RWPE2 (cell line): ENCODE results near the gene ZP1.
A peak's percentile ranks its signal among the peaks of the same experiment; 100 is the strongest.

Experiments
- ATAC-seq: fragments of 200-7000 bp; cut with Tn5 transposase; 3 replicates; pipeline ENCODE4 v1.9.1; 2021; ENCODE audit warnings: low read depth
- DNase-seq: peaks from one replicate; pipeline ENCODE4 v3.0.0-alpha.2; 2020; ENCODE audit warnings: low spot score
- H3K27ac ChIP-seq: fragments of 450-650 bp; 2 replicates; pipeline ENCODE4 v1.5.1; 2017; ENCODE audit warnings: mild to moderate bottlenecking; ENCODE audit not compliant: poor library complexity, severe bottlenecking
- H3K27me3 ChIP-seq: fragments of 250-450 bp; sonication (Bioruptor Pico); 2 replicates; pipeline ENCODE4 v1.5.1; 2021; ENCODE audit warnings: mild to moderate bottlenecking, moderate library complexity; ENCODE audit not compliant: insufficient read depth, poor library complexity, severe bottlenecking
- H3K36me3 ChIP-seq: fragments of 250-450 bp; sonication (Bioruptor Pico); 2 replicates; pipeline ENCODE4 v1.5.1; 2020; ENCODE audit warnings: low read depth, mild to moderate bottlenecking, moderate library complexity
- H3K4me1 ChIP-seq: fragments of 250-450 bp; sonication (Bioruptor Pico); 2 replicates; pipeline ENCODE4 v1.5.1; 2021; ENCODE audit warnings: mild to moderate bottlenecking, moderate library complexity; ENCODE audit not compliant: insufficient read depth, poor library complexity, severe bottlenecking
- H3K4me3 ChIP-seq: fragments of 250-450 bp; sonication (Bioruptor Pico); 2 replicates; pipeline ENCODE4 v1.5.1; 2021; ENCODE audit warnings: mild to moderate bottlenecking, moderate library complexity; ENCODE audit not compliant: severe bottlenecking
- H3K9me3 ChIP-seq: fragments of 250-450 bp; sonication (Bioruptor Pico); 2 replicates; pipeline ENCODE4 v1.5.1; 2021; ENCODE audit warnings: mild to moderate bottlenecking, moderate library complexity; ENCODE audit not compliant: severe bottlenecking
- TF ChIP-seq, protein P1 (sequence below): fragments of 450-650 bp; IDR thresholded peaks from one replicate; pipeline ENCODE4 v1.5.1; 2017; ENCODE audit warnings: mild to moderate bottlenecking, moderate library complexity; ENCODE audit not compliant: poor library complexity, severe bottlenecking

ZP1 gene

DNA sequence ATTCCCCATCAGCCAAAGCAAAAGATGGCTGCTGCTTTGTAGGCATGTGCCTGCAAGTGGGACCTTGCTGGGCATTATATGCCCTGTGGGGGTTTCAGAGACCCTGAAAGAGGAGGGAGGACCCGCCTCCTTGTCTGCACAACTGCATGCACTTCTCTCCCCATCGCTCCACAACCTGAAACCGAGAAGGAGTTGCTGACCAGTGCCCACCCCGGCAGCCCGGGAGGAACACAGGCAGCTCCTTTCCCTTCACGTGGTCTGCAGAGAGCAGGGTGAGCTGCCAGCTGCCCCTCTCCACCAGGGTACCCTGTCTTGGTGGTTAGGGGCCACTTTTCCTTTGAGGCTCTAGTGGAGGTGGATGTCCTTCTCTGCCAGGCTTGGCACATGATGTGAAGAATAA is 55.6 kb downstream of the ZP1 start:
- DNase-seq (no peak), ATAC-seq (no peak)
- Histone ChIP-seq H3K4me3 (no peak overlapping the region), H3K27ac (no peak overlapping the region), H3K36me3 (peaks cover 24% of the 10 kb centered on the region), H3K9me3 (no peaks in the 10 kb centered on the region), H3K27me3 (no peaks in the 10 kb centered on the region), H3K4me1 (peaks cover 9% of the 10 kb centered on the region)
- TF ChIP-seq, protein P1, sequence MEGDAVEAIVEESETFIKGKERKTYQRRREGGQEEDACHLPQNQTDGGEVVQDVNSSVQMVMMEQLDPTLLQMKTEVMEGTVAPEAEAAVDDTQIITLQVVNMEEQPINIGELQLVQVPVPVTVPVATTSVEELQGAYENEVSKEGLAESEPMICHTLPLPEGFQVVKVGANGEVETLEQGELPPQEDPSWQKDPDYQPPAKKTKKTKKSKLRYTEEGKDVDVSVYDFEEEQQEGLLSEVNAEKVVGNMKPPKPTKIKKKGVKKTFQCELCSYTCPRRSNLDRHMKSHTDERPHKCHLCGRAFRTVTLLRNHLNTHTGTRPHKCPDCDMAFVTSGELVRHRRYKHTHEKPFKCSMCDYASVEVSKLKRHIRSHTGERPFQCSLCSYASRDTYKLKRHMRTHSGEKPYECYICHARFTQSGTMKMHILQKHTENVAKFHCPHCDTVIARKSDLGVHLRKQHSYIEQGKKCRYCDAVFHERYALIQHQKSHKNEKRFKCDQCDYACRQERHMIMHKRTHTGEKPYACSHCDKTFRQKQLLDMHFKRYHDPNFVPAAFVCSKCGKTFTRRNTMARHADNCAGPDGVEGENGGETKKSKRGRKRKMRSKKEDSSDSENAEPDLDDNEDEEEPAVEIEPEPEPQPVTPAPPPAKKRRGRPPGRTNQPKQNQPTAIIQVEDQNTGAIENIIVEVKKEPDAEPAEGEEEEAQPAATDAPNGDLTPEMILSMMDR = no peak

DNA sequence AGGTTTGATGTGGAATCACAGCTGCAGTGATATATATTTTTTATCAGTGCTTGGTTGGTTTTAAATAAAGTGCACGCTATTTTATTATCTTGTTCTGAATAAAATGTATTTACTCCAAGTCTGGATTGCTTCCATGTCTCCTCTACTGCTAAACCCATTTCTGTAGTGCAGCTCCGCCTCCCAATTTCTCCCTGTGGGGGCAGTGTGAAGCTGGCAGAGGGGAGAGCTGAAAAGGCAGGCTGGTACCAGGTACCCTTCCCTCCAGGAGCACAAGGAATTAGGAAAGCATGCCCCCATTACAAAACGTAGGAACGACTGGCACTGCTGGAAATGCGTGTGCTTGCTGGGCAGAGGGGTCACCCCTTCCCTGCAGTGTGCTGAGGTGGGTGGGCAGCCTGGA is 56.0 kb downstream of the ZP1 start:
- Histone ChIP-seq H3K27ac (no peak overlapping the region), H3K36me3 (peaks cover 24% of the 10 kb centered on the region), H3K4me3 (no peak overlapping the region), H3K9me3 (no peaks in the 10 kb centered on the region), H3K27me3 (no peaks in the 10 kb centered on the region), H3K4me1 (peaks cover 9% of the 10 kb centered on the region)
- ATAC-seq (no peak), DNase-seq (no peak)
- TF ChIP-seq, protein P1 = peak; percentile 7

DNA sequence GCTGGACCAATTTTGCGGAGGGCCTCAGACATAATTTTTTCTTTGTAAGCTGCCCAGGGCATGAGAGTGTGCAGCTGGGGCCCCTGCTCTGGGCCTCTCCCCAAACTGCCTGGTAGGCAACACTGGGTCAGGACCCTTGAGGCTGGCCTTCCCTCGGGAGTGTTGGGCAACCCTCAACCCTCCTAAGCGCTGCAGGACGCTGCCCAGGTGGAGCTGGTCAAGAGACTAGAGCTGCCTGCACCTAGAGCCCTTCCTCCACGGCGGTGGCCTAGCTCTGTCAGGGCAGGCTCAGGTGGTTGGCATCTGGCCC is 56.4 kb downstream of the ZP1 start:
- Histone ChIP-seq H3K9me3 (no peaks in the 10 kb centered on the region), H3K27ac (no peak overlapping the region), H3K36me3 (peaks cover 24% of the 10 kb centered on the region), H3K27me3 (no peaks in the 10 kb centered on the region), H3K4me3 (peak overlapping the region; percentile 54), H3K4me1 (peaks cover 7% of the 10 kb centered on the region)
- DNase-seq (no peak), ATAC-seq (peak; percentile 17)
- TF ChIP-seq, protein P1 = no peak

DNA sequence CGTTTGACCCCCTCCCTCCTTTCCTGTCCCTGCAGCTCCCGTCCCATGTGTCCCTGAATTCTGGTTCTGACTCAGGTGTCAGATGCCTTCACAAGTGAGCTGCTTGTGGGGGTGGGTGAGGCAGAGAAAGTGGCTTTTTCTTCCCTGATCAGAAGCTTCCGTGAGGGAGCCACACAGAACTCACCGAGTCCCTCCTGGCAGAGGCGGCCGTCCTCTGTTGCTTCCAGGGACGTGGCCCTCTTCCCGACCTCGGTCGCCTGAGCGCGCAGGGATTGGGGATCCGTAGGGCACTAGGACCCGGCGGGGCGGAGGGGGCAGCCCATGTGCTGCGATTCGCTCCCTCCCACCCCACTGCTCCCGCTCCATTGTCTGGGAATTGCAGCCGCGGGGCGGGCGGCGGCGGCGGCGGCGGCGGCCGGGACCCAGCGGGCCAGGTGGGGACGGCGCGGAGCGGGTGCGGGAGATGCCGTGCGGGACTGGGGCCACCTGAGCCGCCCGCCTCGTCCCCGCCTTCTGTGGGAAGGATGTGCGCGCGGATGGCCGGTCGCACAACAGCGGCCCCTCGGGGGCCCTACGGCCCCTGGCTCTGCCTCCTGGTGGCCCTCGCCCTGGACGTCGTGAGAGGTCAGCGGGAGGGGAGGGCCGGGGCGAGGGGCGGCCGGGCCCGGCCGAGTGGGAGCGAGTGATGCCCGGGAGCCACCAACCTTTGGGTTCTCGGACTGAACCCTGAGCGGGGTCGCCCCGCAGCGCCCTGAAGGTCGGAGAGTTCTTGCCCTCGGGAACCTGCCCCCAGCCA is 57.0 kb downstream of the ZP1 start, which contains the start of gene TMEM132A:
TMEM132A (plus strand) TSS at position 351 of the 796 bp plus-strand sequence; CDS start at position 525, 174 bp downstream.
- DNase-seq (no peak), ATAC-seq (peak; percentile 86)
- Histone ChIP-seq H3K36me3 (peaks cover 21% of the 10 kb centered on the region), H3K4me1 (peaks cover 3% of the 10 kb centered on the region), H3K9me3 (no peaks in the 10 kb centered on the region), H3K4me3 (peak within 1 kb of the TSS; percentile 54), H3K27ac (peak within 1 kb of the TSS; percentile 19), H3K27me3 (no peaks in the 10 kb centered on the region)
- TF ChIP-seq, protein P1 = no peak
